Neuronal stem cell (in vitro differentiated cells): ENCODE measurements around the gene OGFRL1. TPM values are rescaled to one million over a fixed set of nuclear protein-coding genes. Genes with fewer than 3 reads are reported as not detected.
A peak's percentile ranks its signal among the peaks of the same experiment; 100 is the strongest.

ENCODE experiments used
- DNase-seq: peaks from one replicate; pipeline ENCODE4 v3.0.0-alpha.2; 2013; ENCODE audit warnings: low spot score
- H2AFZ ChIP-seq: one replicate; pipeline ENCODE4 v1.6.1; 2013; ENCODE audit warnings: mild to moderate bottlenecking, low read length, inconsistent platforms
- H2AK5ac ChIP-seq: 2 replicates; pipeline ENCODE4 v1.6.1; 2013; ENCODE audit warnings: low read depth, mild to moderate bottlenecking, inconsistent platforms, low read length, moderate library complexity, mixed read lengths
- H2BK120ac ChIP-seq: 2 replicates; pipeline ENCODE4 v1.6.1; 2013; ENCODE audit warnings: low read depth, mild to moderate bottlenecking, inconsistent platforms, low read length, moderate library complexity, mixed read lengths
- H2BK12ac ChIP-seq: one replicate; pipeline ENCODE4 v1.6.1; 2013; ENCODE audit warnings: low read length, inconsistent platforms
- H2BK15ac ChIP-seq: 2 replicates; pipeline ENCODE4 v1.6.1; 2013; ENCODE audit warnings: mild to moderate bottlenecking, low read length, inconsistent platforms, mixed read lengths
- H2BK5ac ChIP-seq: one replicate; pipeline ENCODE4 v1.6.1; 2013; ENCODE audit warnings: inconsistent platforms, mild to moderate bottlenecking, low read length, moderate library complexity
- H3K14ac ChIP-seq: one replicate; pipeline ENCODE4 v1.6.1; 2013; ENCODE audit warnings: low read length, inconsistent platforms
- H3K18ac ChIP-seq: 2 replicates; pipeline ENCODE4 v1.6.1; 2013; ENCODE audit warnings: low read length, inconsistent platforms
- H3K23ac ChIP-seq: 2 replicates; pipeline ENCODE4 v1.6.1; 2013; ENCODE audit warnings: low read depth, mild to moderate bottlenecking, mixed read lengths, low read length, inconsistent platforms; ENCODE audit not compliant: poor library complexity
- H3K27ac ChIP-seq: replicated peaks from 3 replicates; pipeline ENCODE4 v1.5.1; 2013; ENCODE audit warnings: low read length, inconsistent platforms
- H3K27me3 ChIP-seq, 3 experiments: 2 replicates each; pipeline ENCODE4 v1.6.1; 2013; ENCODE audit warnings: low read length in 3 of 3, mild to moderate bottlenecking in 2 of 3, inconsistent platforms in 1 of 3, low read depth in 1 of 3, mixed read lengths in 1 of 3, moderate library complexity in 1 of 3; ENCODE audit not compliant: control insufficient read depth in 3 of 3, insufficient read depth in 3 of 3
- H3K36me3 ChIP-seq, 2 donors: replicated peaks in 1 of 2; 2 replicates each; pipeline ENCODE4 v1.6.1; 2013; ENCODE audit warnings: low read length in 2 of 2; ENCODE audit not compliant: control insufficient read depth in 2 of 2, insufficient read depth in 2 of 2
- H3K4ac ChIP-seq: 2 replicates; pipeline ENCODE4 v1.6.1; 2013; ENCODE audit warnings: inconsistent platforms, mild to moderate bottlenecking, low read length, moderate library complexity
- H3K4me1 ChIP-seq, 2 donors: 1 replicate in 1 of 2; 2 replicates in 1 of 2; pipeline ENCODE4 v1.6.1; 2013; ENCODE audit warnings: low read length in 2 of 2, low read depth in 1 of 2; ENCODE audit not compliant: control insufficient read depth in 2 of 2, insufficient read depth in 1 of 2
- H3K4me2 ChIP-seq: one replicate; pipeline ENCODE4 v1.6.1; 2013; ENCODE audit warnings: mild to moderate bottlenecking, low read length, inconsistent platforms; ENCODE audit not compliant: insufficient read depth, poor library complexity, severe bottlenecking
- H3K4me3 ChIP-seq, 2 donors: 2 replicates each; pipeline ENCODE4 v1.5.1; 2013; ENCODE audit warnings: low read length in 2 of 2, mild to moderate bottlenecking in 2 of 2, inconsistent platforms in 1 of 2, moderate library complexity in 1 of 2
- H3K79me1 ChIP-seq: one replicate; pipeline ENCODE4 v1.6.1; 2013; ENCODE audit warnings: low read depth, mild to moderate bottlenecking, inconsistent platforms, low read length, moderate library complexity
- H3K9ac ChIP-seq: one replicate; pipeline ENCODE4 v1.6.1; 2013; ENCODE audit warnings: mild to moderate bottlenecking, low read depth, low read length, inconsistent platforms; ENCODE audit not compliant: poor library complexity
- H3K9me3 ChIP-seq, 2 donors: replicated peaks in 1 of 2; 2 replicates each; pipeline versions ENCODE3 to v1.6.1; 2013; ENCODE audit warnings: low read length in 2 of 2, mild to moderate bottlenecking in 2 of 2, inconsistent platforms in 1 of 2, low read depth in 1 of 2, mixed read lengths in 1 of 2, moderate library complexity in 1 of 2; ENCODE audit not compliant: control insufficient read depth in 2 of 2, insufficient read depth in 1 of 2
- H4K8ac ChIP-seq: one replicate; pipeline ENCODE4 v1.6.1; 2013; ENCODE audit warnings: low read depth, mild to moderate bottlenecking, inconsistent platforms, low read length, moderate library complexity
- H4K91ac ChIP-seq: one replicate; pipeline ENCODE4 v1.6.1; 2013; ENCODE audit warnings: low read length, low read depth, mild to moderate bottlenecking, inconsistent platforms; ENCODE audit not compliant: poor library complexity
- WGBS, 2 donors: extraction: QIAGEN DNeasy Blood & Tissue Kit; methylation state at CpG; one replicate each; pipeline ENCODE4 v1.1.7; 2013; ENCODE audit warnings: missing lambda C conversion rate in 2 of 2, mixed read lengths in 1 of 2; ENCODE audit not compliant: insufficient read length in 2 of 2, insufficient replicate concordance in 1 of 2; ENCODE audit errors: extremely low coverage in 2 of 2; 5-methylcytosine and 5-hydroxymethylcytosine counted together
- polyA plus RNA-seq, 2 experiments: library from polyadenylated mRNA; stranded (reverse); fragments of 200-250 nt; gene quantifications; one replicate each; pipeline ENCODE4 v1.2.3, GENCODE V29; 2013

Gene OGFRL1
- 5.3 TPM for polyA plus RNA-seq (2013, experiment 1 of 2)
- polyA plus RNA-seq (2013, experiment 2 of 2) = 5.3 TPM

DNA sequence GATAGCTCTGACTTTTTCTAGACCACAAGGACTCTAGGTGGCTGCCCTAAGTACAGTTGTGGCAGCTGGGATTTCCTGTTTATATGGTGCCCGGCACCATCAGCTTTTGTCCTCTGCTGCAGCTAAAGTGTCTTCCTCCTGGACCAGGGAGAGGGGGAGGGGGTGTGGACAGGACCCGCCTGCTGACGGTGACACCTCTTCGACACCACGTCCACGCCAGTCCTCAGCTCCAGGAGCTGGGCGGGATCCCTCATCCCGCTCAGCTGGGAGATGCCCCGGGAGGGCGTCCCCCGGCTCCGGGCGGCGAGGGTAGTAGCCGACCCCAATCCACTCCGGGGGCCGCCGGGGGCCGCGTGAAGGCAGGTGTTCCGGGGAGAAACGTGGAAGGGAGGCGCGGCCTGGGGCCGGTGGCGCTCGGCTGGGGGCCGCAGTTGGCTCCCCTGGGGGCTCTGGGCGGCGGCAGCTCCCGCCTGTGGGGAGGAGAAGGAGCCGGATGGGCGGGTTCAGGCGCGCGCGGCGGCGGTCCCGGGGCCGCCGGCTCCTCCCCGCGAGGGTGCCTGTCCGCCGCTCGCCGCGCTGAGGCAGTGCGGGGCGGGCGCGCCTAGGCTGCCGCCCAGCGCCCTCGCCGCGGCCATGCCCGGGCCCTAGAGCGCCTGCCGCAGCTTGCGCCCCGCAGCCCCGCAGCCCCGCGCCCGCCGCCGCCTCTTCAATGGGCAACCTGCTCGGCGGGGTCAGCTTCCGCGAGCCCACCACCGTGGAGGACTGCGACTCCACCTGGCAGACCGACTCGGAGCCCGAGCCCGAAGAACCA lies at the start of gene OGFRL1:
TSS of gene OGFRL1 (plus strand) at position 584 of the 811 bp plus-strand sequence. CDS start at position 710, 126 bp downstream.
- peak within 1 kb of the TSS; percentile 98 for H3K18ac ChIP-seq
- H2AK5ac ChIP-seq = no peak within 1 kb of the TSS
- H3K9ac ChIP-seq = peak within 1 kb of the TSS; percentile 85
- H2BK120ac ChIP-seq = peak within 1 kb of the TSS; percentile 94
- H3K4me2 ChIP-seq = peak within 1 kb of the TSS; percentile 76
- H3K79me1 ChIP-seq = no peaks in the 10 kb centered on the region
- no peak within 1 kb of the TSS for H4K91ac ChIP-seq
- H2BK15ac ChIP-seq = peak within 1 kb of the TSS; percentile 42
- H3K36me3 ChIP-seq = peaks cover 0 to 7% of the 10 kb centered on the region in 2 donors
- H2BK12ac ChIP-seq = no peak within 1 kb of the TSS
- H3K27me3 ChIP-seq = no peaks in the 10 kb centered on the region
- H3K9me3 ChIP-seq = peaks cover 0 to 4% of the 10 kb centered on the region in 2 donors
- H3K14ac ChIP-seq = peak within 1 kb of the TSS; percentile 79
- H3K4me3 ChIP-seq = peak within 1 kb of the TSS; percentile 67 to 96
- H2BK5ac ChIP-seq = peak within 1 kb of the TSS; percentile 61
- H2AFZ ChIP-seq = peak within 1 kb of the TSS; percentile 98
- no peak within 1 kb of the TSS for H3K4ac ChIP-seq
- peak within 1 kb of the TSS; percentile 18 for H3K23ac ChIP-seq
- no peak within 1 kb of the TSS for H4K8ac ChIP-seq
- WGBS, 2 donors = no CpG with 5 or more reads among the region's 79 CpGs
- peaks cover 5 to 7% of the 10 kb centered on the region in 2 donors for H3K4me1 ChIP-seq
- peak; percentile 66 for DNase-seq
- H3K27ac ChIP-seq = no peak within 1 kb of the TSS

- no peak overlapping the region for H2BK12ac ChIP-seq
- no peak overlapping the region for H2AFZ ChIP-seq
- no CpG with 5 or more reads among the region's 5 CpGs for WGBS, 2 donors
- no peak overlapping the region for H4K8ac ChIP-seq
- H2AK5ac ChIP-seq = no peak overlapping the region
- H3K18ac ChIP-seq = no peak overlapping the region
- H3K27me3 ChIP-seq = no peaks in the 10 kb centered on the region
- no peak overlapping the region for H3K27ac ChIP-seq
- no peak overlapping the region for H3K4me3 ChIP-seq
- H2BK120ac ChIP-seq = no peak overlapping the region
- no peak overlapping the region for H3K23ac ChIP-seq
- no peak overlapping the region for H2BK15ac ChIP-seq
- no peak overlapping the region for H3K4me2 ChIP-seq
- no peaks in the 10 kb centered on the region for H3K36me3 ChIP-seq
- H3K9ac ChIP-seq = no peak overlapping the region
- H3K14ac ChIP-seq = no peak overlapping the region
- no peak overlapping the region for H2BK5ac ChIP-seq
- no peak overlapping the region for H3K4ac ChIP-seq
- H3K9me3 ChIP-seq = peaks cover 0 to 12% of the 10 kb centered on the region in 2 donors
- H3K4me1 ChIP-seq = peaks cover 3 to 4% of the 10 kb centered on the region in 2 donors
- no peak for DNase-seq
- no peak overlapping the region for H4K91ac ChIP-seq
- H3K79me1 ChIP-seq = no peaks in the 10 kb centered on the region
Measured at GRCh38 chr6:71239694-71240093, 48.9 kb upstream of the OGFRL1 start.

DNA sequence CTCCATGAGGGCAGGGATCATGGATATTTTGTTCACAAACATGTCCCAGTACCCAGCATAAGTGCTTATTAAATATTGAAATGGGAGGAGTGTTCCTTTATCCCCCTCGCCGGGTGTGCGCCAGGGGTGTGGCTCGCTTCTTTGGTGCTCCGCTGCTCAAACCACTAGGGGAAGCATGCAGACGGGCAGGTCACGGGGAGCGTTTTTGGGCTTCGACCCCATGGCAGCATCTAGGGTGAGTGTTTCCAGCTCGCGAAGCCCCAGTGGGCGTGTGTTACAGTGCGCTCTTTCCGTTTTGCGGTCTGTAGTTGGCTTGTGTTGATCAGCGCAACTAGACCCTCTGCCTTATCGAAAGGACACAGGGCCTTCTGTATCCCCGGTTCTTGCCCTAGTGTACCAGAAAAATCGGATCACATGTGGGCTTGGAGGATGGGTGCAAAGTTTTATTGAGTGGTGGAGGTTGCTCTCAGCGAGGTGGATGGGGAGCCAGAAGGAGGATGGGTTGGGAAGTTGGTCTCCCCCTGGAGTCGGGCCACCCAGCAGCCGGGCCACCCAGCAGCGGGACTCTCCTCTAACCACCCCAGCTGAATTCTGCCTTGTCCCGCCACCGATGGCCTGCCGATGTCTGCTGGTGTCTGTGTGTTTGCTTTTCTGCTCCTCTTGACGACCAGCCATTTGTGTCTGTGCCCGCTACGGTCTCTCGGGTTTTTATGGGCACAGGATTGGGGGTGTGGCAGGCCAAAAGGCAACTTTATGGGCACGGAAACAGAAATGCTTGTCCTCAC lies 43.2 kb upstream of the OGFRL1 start:
- peaks cover 4 to 22% of the 10 kb centered on the region in 2 donors for H3K4me1 ChIP-seq
- no peak overlapping the region for H2BK5ac ChIP-seq
- H3K14ac ChIP-seq = no peak overlapping the region
- no peak overlapping the region for H3K4me2 ChIP-seq
- H3K27me3 ChIP-seq = no peaks in the 10 kb centered on the region
- no peak overlapping the region for H4K91ac ChIP-seq
- no peak overlapping the region for H2BK120ac ChIP-seq
- H2AFZ ChIP-seq = no peak overlapping the region
- DNase-seq = no peak
- no peak overlapping the region for H3K23ac ChIP-seq
- H3K4ac ChIP-seq = no peak overlapping the region
- no peak overlapping the region for H3K9ac ChIP-seq
- H3K18ac ChIP-seq = peak overlapping the region; percentile 9
- WGBS, 2 donors = no CpG with 5 or more reads among the region's 31 CpGs
- H4K8ac ChIP-seq = no peak overlapping the region
- no peak overlapping the region for H3K27ac ChIP-seq
- H3K79me1 ChIP-seq = no peaks in the 10 kb centered on the region
- no peak overlapping the region for H2BK12ac ChIP-seq
- no peak overlapping the region for H2AK5ac ChIP-seq
- no peaks in the 10 kb centered on the region for H3K36me3 ChIP-seq
- H2BK15ac ChIP-seq = no peak overlapping the region
- H3K9me3 ChIP-seq = peaks cover 0 to 21% of the 10 kb centered on the region in 2 donors
- H3K4me3 ChIP-seq = no peak overlapping the region

- Histone ChIP-seq H3K4me2 (no peak overlapping the region), H2AK5ac (no peak overlapping the region), H4K8ac (no peak overlapping the region), H3K23ac (no peak overlapping the region), H3K4ac (no peak overlapping the region), H2BK120ac (no peak overlapping the region), H3K9ac (no peak overlapping the region), H4K91ac (no peak overlapping the region), H3K27me3 (no peaks in the 10 kb centered on the region), H3K27ac (no peak overlapping the region), H2AFZ (no peak overlapping the region), H3K14ac (no peak overlapping the region), H3K9me3 (peaks cover 0 to 24% of the 10 kb centered on the region in 2 donors), H2BK12ac (no peak overlapping the region), H2BK15ac (no peak overlapping the region), H3K36me3 (no peaks in the 10 kb centered on the region), H3K4me3 (no peak overlapping the region), H2BK5ac (no peak overlapping the region), H3K79me1 (no peaks in the 10 kb centered on the region), H3K4me1 (peaks cover 4 to 22% of the 10 kb centered on the region in 2 donors), H3K18ac (no peak overlapping the region)
- WGBS, 2 donors = no CpG with 5 or more reads among the region's 2 CpGs
- no peak for DNase-seq
Measured at GRCh38 chr6:71246596-71246995, 42.0 kb upstream of the OGFRL1 start.
